Measurements from ENCODE around the gene POLA1. TPM values are rescaled to one million over a fixed set of nuclear protein-coding genes. Genes with fewer than 3 reads are reported as not detected.
A peak's percentile ranks its signal among the peaks of the same experiment; 100 is the strongest.

The POLA1 gene
- total and polyA plus RNA-seq, 3 donors from 2014 or later, result 5.4 to 15.7 (median 15.0) TPM

GRCh38 chrX:25002661-25003020, 308.9 kb downstream of the POLA1 start:
- intact Hi-C loops (cut with DNase I; ENCODE audit: low total_unique reads), result loop anchor here (5.0 kb wide), 1 partner anchor 160 kb away; no protein-coding TSS in a partner anchor
- H3K9me3 ChIP-seq, result no peaks in the 10 kb centered on the region
- no peaks in the 10 kb centered on the region for H3K36me3 ChIP-seq (ENCODE audit: low read depth, missing control alignments)
- TF ChIP-seq CTCF (IDR thresholded peaks at IDR 0.05) (no peak), POLR2A (IDR thresholded peaks at IDR 0.05) (no peak)
- H3K4me3 ChIP-seq, result peak overlapping the region; percentile 37 to 43
- no peaks in the 10 kb centered on the region for H3K4me1 ChIP-seq
- DNase-seq, result no peak
- no peaks in the 10 kb centered on the region for H3K27me3 ChIP-seq
- peak overlapping the region in 1 of 2 donors; percentile 85 for H3K27ac ChIP-seq
- WGBS, 2 donors, result 3 to 14% methylated on average over 4 to 22 of the region's 33 CpGs

GRCh38 chrX:25003066-25003849, 309.5 kb downstream of the POLA1 start:
- DNase-seq, result no peak
- WGBS, 2 donors, result 17 to 32% methylated on average over 21 to 39 of the region's 40 CpGs
- Histone ChIP-seq H3K4me1 (no peaks in the 10 kb centered on the region), H3K27me3 (no peaks in the 10 kb centered on the region), H3K4me3 (peak overlapping the region in 1 of 2 donors; percentile 43), H3K36me3 (ENCODE audit: low read depth, missing control alignments) (no peaks in the 10 kb centered on the region), H3K27ac (peak overlapping the region; percentile 63 to 85), H3K9me3 (no peaks in the 10 kb centered on the region)
- intact Hi-C loops (cut with DNase I; ENCODE audit: low total_unique reads), result loop anchor here (5.0 kb wide), 1 partner anchor 161 kb away; no protein-coding TSS in a partner anchor
- TF ChIP-seq POLR2A (IDR thresholded peaks at IDR 0.05) (no peak), CTCF (IDR thresholded peaks at IDR 0.05) (no peak)

GRCh38 chrX:25004040-25004439, 310.3 kb downstream of the POLA1 start:
- WGBS, 2 donors, result 8 to 14% methylated on average over 8 to 10 of the region's 10 CpGs
- no peaks in the 10 kb centered on the region for H3K27me3 ChIP-seq
- intact Hi-C loops (cut with DNase I; ENCODE audit: low total_unique reads), result loop anchor here (5.0 kb wide), 1 partner anchor 162 kb away; no protein-coding TSS in a partner anchor
- no peaks in the 10 kb centered on the region for H3K9me3 ChIP-seq
- no peak for TF ChIP-seq POLR2A (IDR thresholded peaks at IDR 0.05)
- TF ChIP-seq CTCF (IDR thresholded peaks at IDR 0.05), result no peak
- no peaks in the 10 kb centered on the region for H3K4me1 ChIP-seq
- peak overlapping the region in 1 of 2 donors; percentile 43 for H3K4me3 ChIP-seq
- no peak for DNase-seq
- no peaks in the 10 kb centered on the region for H3K36me3 ChIP-seq (ENCODE audit: low read depth, missing control alignments)
- H3K27ac ChIP-seq, result peak overlapping the region; percentile 81 to 85

GRCh38 chrX:25004485-25005032, 310.8 kb downstream of the POLA1 start:
- no peak for TF ChIP-seq POLR2A (IDR thresholded peaks at IDR 0.05)
- TF ChIP-seq CTCF (IDR thresholded peaks at IDR 0.05), result no peak
- no peak for DNase-seq
- peak overlapping the region; percentile 31 to 43 for H3K4me3 ChIP-seq
- no peaks in the 10 kb centered on the region for H3K4me1 ChIP-seq
- no peaks in the 10 kb centered on the region for H3K36me3 ChIP-seq (ENCODE audit: low read depth, missing control alignments)
- intact Hi-C loops (cut with DNase I; ENCODE audit: low total_unique reads), result loop anchor here (5.0 kb wide), 1 partner anchor 162 kb away; no protein-coding TSS in a partner anchor
- peak overlapping the region; percentile 81 to 85 for H3K27ac ChIP-seq
- 0% methylated on average over 4 to 31 of the region's 59 CpGs for WGBS, 2 donors
- no peaks in the 10 kb centered on the region for H3K27me3 ChIP-seq
- H3K9me3 ChIP-seq, result no peaks in the 10 kb centered on the region

Data from testis (tissue), 3 donors.